Measurements from ENCODE around the gene ZNF117.
"Not testable (repeated sequence)": the region's sequence is repeated elsewhere in the genome, so short reads cannot be mapped to it uniquely, and the experiment has no call there.

ZNF117 gene

GRCh38 chr7:64950673-64951072 lies 40.2 kb downstream of the ZNF117 start:
- H3K4me1 Mint-ChIP-seq; H3K4me3 Mint-ChIP-seq; H3K27ac Mint-ChIP-seq; ATAC-seq; H3K36me3 Mint-ChIP-seq; DNase-seq (ENCODE audit: low spot score in 2 of 2); H3K9me3 Mint-ChIP-seq: not testable (repeated sequence)

- H3K36me3 Mint-ChIP-seq; H3K4me3 Mint-ChIP-seq; H3K4me1 Mint-ChIP-seq; ATAC-seq; DNase-seq (ENCODE audit: low spot score in 2 of 2); H3K9me3 Mint-ChIP-seq; H3K27ac Mint-ChIP-seq: not testable (repeated sequence)
Measured at GRCh38 chr7:64948774-64949173, 42.1 kb downstream of the ZNF117 start.

- DNase-seq (ENCODE audit: low spot score in 2 of 2) (no peak), ATAC-seq (peak; percentile 34)
- peak overlapping the region; percentile 20 for H3K4me3 Mint-ChIP-seq
- no peaks in the 10 kb centered on the region for H3K9me3 Mint-ChIP-seq
- no peaks in the 10 kb centered on the region for H3K4me1 Mint-ChIP-seq
- no peaks in the 10 kb centered on the region for H3K36me3 Mint-ChIP-seq
- H3K27ac Mint-ChIP-seq: no peak overlapping the region
Measured at GRCh38 chr7:64947252-64948000, 43.4 kb downstream of the ZNF117 start.

GRCh38 chr7:64946772-64947171 lies 44.1 kb downstream of the ZNF117 start:
- no peaks in the 10 kb centered on the region for H3K4me1 Mint-ChIP-seq
- no peaks in the 10 kb centered on the region for H3K9me3 Mint-ChIP-seq
- DNase-seq (ENCODE audit: low spot score in 2 of 2) (no peak), ATAC-seq (peak; percentile 64)
- H3K27ac Mint-ChIP-seq: no peak overlapping the region
- H3K36me3 Mint-ChIP-seq: no peaks in the 10 kb centered on the region
- H3K4me3 Mint-ChIP-seq: no peak overlapping the region

GRCh38 chr7:64945503-64946175 lies 45.2 kb downstream of the ZNF117 start:
- no peak overlapping the region for H3K4me3 Mint-ChIP-seq
- no peaks in the 10 kb centered on the region for H3K4me1 Mint-ChIP-seq
- no peaks in the 10 kb centered on the region for H3K9me3 Mint-ChIP-seq
- DNase-seq (ENCODE audit: low spot score in 2 of 2) (no peak), ATAC-seq (peak; percentile 32)
- no peak overlapping the region for H3K27ac Mint-ChIP-seq
- H3K36me3 Mint-ChIP-seq: no peaks in the 10 kb centered on the region

GRCh38 chr7:64944667-64945502 lies 46.0 kb downstream of the ZNF117 start:
- H3K4me1 Mint-ChIP-seq; H3K9me3 Mint-ChIP-seq; H3K27ac Mint-ChIP-seq; H3K4me3 Mint-ChIP-seq; H3K36me3 Mint-ChIP-seq; DNase-seq (ENCODE audit: low spot score in 2 of 2): not testable (repeated sequence)
- ATAC-seq: peak; percentile 36

GRCh38 chr7:64940021-64940420 lies 50.8 kb downstream of the ZNF117 start:
- not testable (repeated sequence) for H3K4me3 Mint-ChIP-seq; H3K36me3 Mint-ChIP-seq; H3K4me1 Mint-ChIP-seq; DNase-seq (ENCODE audit: low spot score in 2 of 2); H3K9me3 Mint-ChIP-seq; ATAC-seq; H3K27ac Mint-ChIP-seq

- H3K36me3 Mint-ChIP-seq: no peaks in the 10 kb centered on the region
- peaks cover 2% of the 10 kb centered on the region for H3K9me3 Mint-ChIP-seq
- DNase-seq (ENCODE audit: low spot score in 2 of 2) (no peak), ATAC-seq (no peak)
- peaks cover 6% of the 10 kb centered on the region for H3K4me1 Mint-ChIP-seq
- H3K27ac Mint-ChIP-seq: no peak overlapping the region
- no peak overlapping the region for H3K4me3 Mint-ChIP-seq
Measured at GRCh38 chr7:64938540-64938939, 52.3 kb downstream of the ZNF117 start.

GRCh38 chr7:64934478-64934877 lies 56.4 kb downstream of the ZNF117 start:
- peaks cover 6% of the 10 kb centered on the region for H3K4me1 Mint-ChIP-seq
- no peaks in the 10 kb centered on the region for H3K36me3 Mint-ChIP-seq
- no peak for ATAC-seq
- H3K9me3 Mint-ChIP-seq: peaks cover 2% of the 10 kb centered on the region
- no peak for DNase-seq (ENCODE audit: low spot score in 2 of 2)
- no peak overlapping the region for H3K4me3 Mint-ChIP-seq
- no peak overlapping the region for H3K27ac Mint-ChIP-seq

- not testable (repeated sequence) for H3K27ac Mint-ChIP-seq
- H3K36me3 Mint-ChIP-seq: peaks cover 51% of the 10 kb centered on the region
- H3K9me3 Mint-ChIP-seq: peaks cover 21% of the 10 kb centered on the region
Measured at GRCh38 chr7:64928252-64929187, 62.3 kb downstream of the ZNF117 start.

More at GRCh38 chr7:64928252-64929187, 62.3 kb downstream of the ZNF117 start:
- H3K4me3 Mint-ChIP-seq; ATAC-seq; H3K4me1 Mint-ChIP-seq; DNase-seq (ENCODE audit: low spot score in 2 of 2): not testable (repeated sequence)

Data from stimulated activated effector memory CD8-positive, alpha-beta T cell treated with anti-CD3 and anti-CD28 coated beads, Interleukin-12 subunit alpha, Interleukin-12 subunit beta, amount 100 ng/mL, for 72 hours (primary cell).